Fibroblast of skin of left biceps (primary cell): ENCODE data around the gene SYNE2.

Source experiments
- DNase-seq, 2 experiments: peaks; one replicate each; pipeline ENCODE4 v3.0.0-alpha.2; 2013; ENCODE audit warnings: low read depth in 2 of 2

The SYNE2 gene

GRCh38 chr14:63908667-63909264, 56.0 kb downstream of the SYNE2 start:
- DNase-seq: no peak

GRCh38 chr14:63909984-63910383, 57.2 kb downstream of the SYNE2 start:
- no peak for DNase-seq

GRCh38 chr14:63910583-63911363, 58.0 kb downstream of the SYNE2 start:
- no peak for DNase-seq

- DNase-seq: no peak
These were observed 58.6 kb downstream of the SYNE2 start for GRCh38 chr14:63911404-63911803.

GRCh38 chr14:63912286-63912685, 59.5 kb downstream of the SYNE2 start:
- no peak for DNase-seq

- DNase-seq: no peak
These were observed 65.6 kb downstream of the SYNE2 start for GRCh38 chr14:63918411-63918810.

GRCh38 chr14:63922696-63923421, 70.1 kb downstream of the SYNE2 start:
- no peak for DNase-seq

- no peak for DNase-seq
These were observed 70.6 kb downstream of the SYNE2 start for GRCh38 chr14:63923422-63923752.

- no peak for DNase-seq
These were observed 71.6 kb downstream of the SYNE2 start for GRCh38 chr14:63924375-63924774.

GRCh38 chr14:63926641-63927040, 73.8 kb downstream of the SYNE2 start:
- no peak for DNase-seq

- no peak for DNase-seq
These were observed 76.0 kb downstream of the SYNE2 start for GRCh38 chr14:63928744-63929174.

GRCh38 chr14:63933110-63933509, 80.3 kb downstream of the SYNE2 start:
- no peak for DNase-seq

GRCh38 chr14:63933711-63934110, 80.9 kb downstream of the SYNE2 start:
- no peak for DNase-seq

- DNase-seq: no peak
These were observed 85.6 kb downstream of the SYNE2 start for GRCh38 chr14:63938198-63939005.

- DNase-seq: no peak
These were observed 86.1 kb downstream of the SYNE2 start for GRCh38 chr14:63939006-63939270.

GRCh38 chr14:63940387-63940786, 87.6 kb downstream of the SYNE2 start:
- no peak for DNase-seq

- no peak for DNase-seq
These were observed 88.2 kb downstream of the SYNE2 start for GRCh38 chr14:63941023-63941422.

GRCh38 chr14:63949696-63950095, 96.9 kb downstream of the SYNE2 start:
- no peak for DNase-seq

GRCh38 chr14:63951021-63951420, 98.2 kb downstream of the SYNE2 start:
- no peak for DNase-seq

- DNase-seq: no peak
These were observed 98.6 kb downstream of the SYNE2 start for GRCh38 chr14:63951429-63951828.

- no peak for DNase-seq
These were observed 99.5 kb downstream of the SYNE2 start for GRCh38 chr14:63952053-63952932.
